K562 (cell line): ENCODE measurements around the gene TRPM4. TPM values are rescaled to one million over a fixed set of nuclear protein-coding genes. Genes with fewer than 3 reads are reported as not detected.

Experiments
- BDP1 ChIP-seq: IDR thresholded peaks from 3 replicates; pipeline ENCODE4 v1.6.1; 2011; ENCODE audit not compliant: insufficient read length, insufficient read depth
- CBFB ChIP-seq: sonication (generic); formaldehyde crosslinking; IDR thresholded peaks from 2 replicates; pipeline ENCODE4 v1.4.0; 2020; ENCODE audit warnings: mild to moderate bottlenecking, missing genetic modification reagents
- CBX1 ChIP-seq: sonication (generic); IDR thresholded peaks from 2 replicates; pipeline ENCODE4 v1.6.1; 2016; ENCODE audit warnings: antibody characterized with exemption, low read depth, mild to moderate bottlenecking
- CHD4 ChIP-seq: fragments of 200-600 bp; sonication (generic); IDR thresholded peaks from 3 replicates; pipeline ENCODE4 v1.6.1; 2012; ENCODE audit warnings: low read depth, mild to moderate bottlenecking, mixed read lengths, low read length, inconsistent platforms; ENCODE audit not compliant: insufficient read depth, insufficient replicate concordance, poor library complexity, severe bottlenecking
- GTF2E2 ChIP-seq: fragments of 200-800 bp; sonication (Bioruptor generic); IDR thresholded peaks from 2 replicates; pipeline ENCODE4 v1.6.1; 2016; ENCODE audit warnings: missing genetic modification characterization, missing compliant biosample characterization
- KDM1A ChIP-seq, 2 experiments: fragments of 450-650 bp; IDR thresholded peaks; 2 replicates each; pipeline ENCODE4 v1.6.1; 2016; ENCODE audit warnings: mild to moderate bottlenecking in 2 of 2
- MAFG ChIP-seq: fragments of 450-650 bp; conservative IDR thresholded peaks from 2 replicates; pipeline ENCODE4 v1.6.1; 2016; ENCODE audit warnings: missing genetic modification characterization, missing compliant biosample characterization
- MTA1 ChIP-seq: fragments of 450-650 bp; IDR thresholded peaks from 2 replicates; pipeline ENCODE4 v1.6.1; 2017; ENCODE audit warnings: borderline replicate concordance
- NR3C1 ChIP-seq: sonication (generic); formaldehyde crosslinking; IDR thresholded peaks from 2 replicates; pipeline ENCODE4 v1.8.1; 2022; ENCODE audit warnings: missing genetic modification reagents
- PML ChIP-seq: IDR thresholded peaks from 2 replicates; pipeline ENCODE4 v1.6.1; 2012; ENCODE audit warnings: low read length, inconsistent platforms
- POLR2G ChIP-seq: fragments of 200-400 bp; formaldehyde crosslinking; IDR thresholded peaks from 2 replicates; pipeline ENCODE4 v1.6.1; 2017; ENCODE audit warnings: low read depth, mild to moderate bottlenecking, antibody characterized with exemption, low read length, moderate library complexity
- RBFOX2 ChIP-seq: fragments of 200-400 bp; formaldehyde crosslinking; IDR thresholded peaks from 2 replicates; pipeline ENCODE4 v1.6.1; 2017; ENCODE audit warnings: low read depth, mild to moderate bottlenecking, low read length, moderate library complexity
- RNF2 ChIP-seq: sonication (generic); IDR thresholded peaks from 2 replicates; pipeline ENCODE4 v1.6.1; 2016
- SAFB2 ChIP-seq: fragments of 200-400 bp; formaldehyde crosslinking; IDR thresholded peaks from 2 replicates; pipeline ENCODE4 v1.6.1; 2018; ENCODE audit warnings: borderline replicate concordance, low read length, low read depth, moderate library complexity; ENCODE audit not compliant: severe bottlenecking
- SMAD4 ChIP-seq: fragments of 250-450 bp; sonication (Bioruptor Pico); conservative IDR thresholded peaks from 2 replicates; pipeline ENCODE4 v1.8.0; 2021; ENCODE audit warnings: inconsistent platforms, mild to moderate bottlenecking, moderate library complexity
- SRSF1 ChIP-seq: fragments of 200-400 bp; formaldehyde crosslinking; IDR thresholded peaks from 2 replicates; pipeline ENCODE4 v1.6.1; 2017; ENCODE audit warnings: mild to moderate bottlenecking, low read depth, low read length, moderate library complexity
- STAT5A ChIP-seq: IDR thresholded peaks from 2 replicates; pipeline ENCODE4 v1.6.1; 2012; ENCODE audit warnings: low read length, inconsistent platforms, borderline replicate concordance
- ZFP36 ChIP-seq: fragments of 150-350 bp; IDR thresholded peaks from 2 replicates; pipeline ENCODE4 v1.6.1; 2018; ENCODE audit warnings: low read length, low read depth; ENCODE audit not compliant: partially characterized antibody
- ZNF12 ChIP-seq: sonication (generic); formaldehyde crosslinking; IDR thresholded peaks from 2 replicates; pipeline ENCODE4 v1.4.0; 2020; ENCODE audit warnings: mild to moderate bottlenecking, missing genetic modification reagents
- ZNF77 ChIP-seq: fragments of 250-450 bp; sonication (Bioruptor Pico); IDR thresholded peaks from 2 replicates; pipeline ENCODE4 v1.5.0; 2020
- ZNF830 ChIP-seq: fragments of 250-450 bp; sonication (Bioruptor Pico); IDR thresholded peaks from 2 replicates; pipeline ENCODE4 v1.5.0; 2021; ENCODE audit warnings: mild to moderate bottlenecking
- polyA plus RNA-seq, 8 experiments: library from polyadenylated mRNA; depleted of rRNA in 4 of 8; stranded (reverse) in 5 of 8; unstranded in 3 of 8; fragments of >200 nt; fragmentation: Nextera tagmentation in 2 of 8; fragmentation: Illumina TruSeq in 1 of 8; extraction: Ambion mirVana in 2 of 8; extraction: Trizol in 1 of 8; gene quantifications; 2 replicates each; pipeline versions ENCODE4 v1.2.1 to v1.2.3, GENCODE V29; 2011 to 2014; ENCODE audit warnings: inconsistent platforms in 1 of 8, missing spikeins in 1 of 8
- total RNA-seq, 7 experiments: library from RNA; depleted of rRNA in 6 of 7; stranded (reverse); fragments of >200 nt in 6 of 7; fragmentation: Illumina TruSeq in 2 of 7; extraction: Trizol in 2 of 7; gene quantifications; 2 replicates each; pipeline versions ENCODE4 v1.2.1 to v1.2.3, GENCODE V29; 2011 to 2021; ENCODE audit warnings: low replicate concordance in 1 of 7
- TF ChIP-seq, protein P1 (sequence below), 2 experiments: fragments of 450-650 bp; IDR thresholded peaks; 2 replicates each; pipeline ENCODE4 v1.6.1; 2016
- TF ChIP-seq, protein P2 (sequence below): IDR thresholded peaks from 2 replicates; pipeline ENCODE4 v1.6.1; 2011; ENCODE audit not compliant: insufficient read length; ENCODE audit errors: extremely low read depth
- TF ChIP-seq, protein P3 (sequence below), 2 experiments: fragments of 150-350 bp in 1 of 2; IDR thresholded peaks; 2 replicates each; pipeline ENCODE4 v1.6.1; 2012 to 2016; ENCODE audit warnings: low read depth in 2 of 2, low read length in 2 of 2, mild to moderate bottlenecking in 1 of 2, moderate library complexity in 1 of 2

TRPM4 gene
- total and polyA plus RNA-seq, 9 of the 15 experiments (the other 6 are each of a cell fraction or from before 2014, with no cell fraction given), result 6.5 to 45.4 (median 15.2) TPM

DNA sequence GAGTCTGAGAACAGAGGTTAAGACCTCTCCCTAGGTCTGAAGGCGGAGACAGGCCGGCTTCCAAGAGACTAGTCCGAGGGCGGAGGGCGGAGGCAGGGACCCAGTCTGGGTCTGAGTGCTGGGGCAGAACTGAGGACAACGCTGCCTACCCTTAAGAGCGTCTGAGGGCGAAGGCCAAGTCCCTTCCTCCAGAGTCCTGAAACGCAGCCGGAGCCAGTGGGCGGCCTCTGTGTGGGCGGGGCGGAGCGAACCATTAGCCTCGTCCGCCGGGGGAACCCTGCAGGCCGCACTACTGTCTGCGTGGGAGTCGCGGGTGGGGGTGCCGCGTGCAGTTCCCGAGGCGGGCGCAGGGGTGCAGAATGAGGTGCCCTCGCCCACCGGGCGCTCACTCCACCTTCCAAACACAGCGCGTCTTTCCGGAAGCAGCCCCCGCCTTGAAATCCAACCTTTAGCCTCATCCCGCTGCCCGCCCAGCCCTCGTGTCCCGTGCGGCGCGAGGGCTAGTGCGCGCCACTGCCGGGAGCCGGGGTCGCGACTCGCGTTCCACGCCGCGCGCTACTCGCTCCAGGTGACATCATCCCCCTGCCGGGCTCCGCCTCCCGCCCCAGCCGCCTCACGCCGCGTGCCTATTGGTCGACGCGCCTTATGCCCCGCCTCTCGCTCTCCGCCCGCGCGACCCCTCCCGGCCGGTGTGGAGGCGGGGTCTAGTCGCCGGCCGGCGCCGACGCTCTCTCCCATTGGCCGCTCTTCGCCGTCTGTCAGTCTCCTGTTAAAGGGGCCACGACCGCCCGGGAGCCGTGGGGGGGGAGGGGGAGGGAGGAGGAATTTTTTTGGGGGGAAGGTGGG, 38.8 kb upstream of the TRPM4 start, which contains the start of gene C19orf73 (continued):
- no peak for TF ChIP-seq CHD4
- no peak for TF ChIP-seq ZNF12
- peak; percentile 84; the same call in 1 of the 2 replicates for TF ChIP-seq RNF2
- no peak; the same call in none of the 2 replicates for TF ChIP-seq CBX1
- peak; percentile 83 for TF ChIP-seq ZFP36
- peak; percentile 46; the same call in 1 of the 2 replicates for TF ChIP-seq GTF2E2
- TF ChIP-seq, protein P1, sequence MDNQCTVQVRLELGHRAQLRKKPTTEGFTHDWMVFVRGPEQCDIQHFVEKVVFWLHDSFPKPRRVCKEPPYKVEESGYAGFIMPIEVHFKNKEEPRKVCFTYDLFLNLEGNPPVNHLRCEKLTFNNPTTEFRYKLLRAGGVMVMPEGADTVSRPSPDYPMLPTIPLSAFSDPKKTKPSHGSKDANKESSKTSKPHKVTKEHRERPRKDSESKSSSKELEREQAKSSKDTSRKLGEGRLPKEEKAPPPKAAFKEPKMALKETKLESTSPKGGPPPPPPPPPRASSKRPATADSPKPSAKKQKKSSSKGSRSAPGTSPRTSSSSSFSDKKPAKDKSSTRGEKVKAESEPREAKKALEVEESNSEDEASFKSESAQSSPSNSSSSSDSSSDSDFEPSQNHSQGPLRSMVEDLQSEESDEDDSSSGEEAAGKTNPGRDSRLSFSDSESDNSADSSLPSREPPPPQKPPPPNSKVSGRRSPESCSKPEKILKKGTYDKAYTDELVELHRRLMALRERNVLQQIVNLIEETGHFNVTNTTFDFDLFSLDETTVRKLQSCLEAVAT (IDR thresholded peaks at IDR 0.05), result no peak
- no peak for TF ChIP-seq SRSF1
- peak; percentile 93 for TF ChIP-seq SMAD4 (CRISPR knock-in tag)
- TF ChIP-seq RBFOX2, result peak; percentile 88
- TF ChIP-seq NR3C1, result no peak
- TF ChIP-seq MAFG, result no peak
- TF ChIP-seq ZNF77 (CRISPR knock-in tag), result no peak
- TF ChIP-seq STAT5A, result no peak
- no peak for TF ChIP-seq ZNF830
- peak; percentile 63; the same call in 1 of the 2 replicates for TF ChIP-seq CBFB
- TF ChIP-seq PML, result 0 out of 2 replicates have a peak, but pooled peaks have one; percentile 29
- peak; percentile 80 for TF ChIP-seq MTA1
- no peak for TF ChIP-seq SAFB2
- TF ChIP-seq, protein P2, sequence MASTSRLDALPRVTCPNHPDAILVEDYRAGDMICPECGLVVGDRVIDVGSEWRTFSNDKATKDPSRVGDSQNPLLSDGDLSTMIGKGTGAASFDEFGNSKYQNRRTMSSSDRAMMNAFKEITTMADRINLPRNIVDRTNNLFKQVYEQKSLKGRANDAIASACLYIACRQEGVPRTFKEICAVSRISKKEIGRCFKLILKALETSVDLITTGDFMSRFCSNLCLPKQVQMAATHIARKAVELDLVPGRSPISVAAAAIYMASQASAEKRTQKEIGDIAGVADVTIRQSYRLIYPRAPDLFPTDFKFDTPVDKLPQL, result no peak
- peak; percentile 92 for TF ChIP-seq POLR2G
- TF ChIP-seq BDP1, result no peak
- TF ChIP-seq, protein P3, sequence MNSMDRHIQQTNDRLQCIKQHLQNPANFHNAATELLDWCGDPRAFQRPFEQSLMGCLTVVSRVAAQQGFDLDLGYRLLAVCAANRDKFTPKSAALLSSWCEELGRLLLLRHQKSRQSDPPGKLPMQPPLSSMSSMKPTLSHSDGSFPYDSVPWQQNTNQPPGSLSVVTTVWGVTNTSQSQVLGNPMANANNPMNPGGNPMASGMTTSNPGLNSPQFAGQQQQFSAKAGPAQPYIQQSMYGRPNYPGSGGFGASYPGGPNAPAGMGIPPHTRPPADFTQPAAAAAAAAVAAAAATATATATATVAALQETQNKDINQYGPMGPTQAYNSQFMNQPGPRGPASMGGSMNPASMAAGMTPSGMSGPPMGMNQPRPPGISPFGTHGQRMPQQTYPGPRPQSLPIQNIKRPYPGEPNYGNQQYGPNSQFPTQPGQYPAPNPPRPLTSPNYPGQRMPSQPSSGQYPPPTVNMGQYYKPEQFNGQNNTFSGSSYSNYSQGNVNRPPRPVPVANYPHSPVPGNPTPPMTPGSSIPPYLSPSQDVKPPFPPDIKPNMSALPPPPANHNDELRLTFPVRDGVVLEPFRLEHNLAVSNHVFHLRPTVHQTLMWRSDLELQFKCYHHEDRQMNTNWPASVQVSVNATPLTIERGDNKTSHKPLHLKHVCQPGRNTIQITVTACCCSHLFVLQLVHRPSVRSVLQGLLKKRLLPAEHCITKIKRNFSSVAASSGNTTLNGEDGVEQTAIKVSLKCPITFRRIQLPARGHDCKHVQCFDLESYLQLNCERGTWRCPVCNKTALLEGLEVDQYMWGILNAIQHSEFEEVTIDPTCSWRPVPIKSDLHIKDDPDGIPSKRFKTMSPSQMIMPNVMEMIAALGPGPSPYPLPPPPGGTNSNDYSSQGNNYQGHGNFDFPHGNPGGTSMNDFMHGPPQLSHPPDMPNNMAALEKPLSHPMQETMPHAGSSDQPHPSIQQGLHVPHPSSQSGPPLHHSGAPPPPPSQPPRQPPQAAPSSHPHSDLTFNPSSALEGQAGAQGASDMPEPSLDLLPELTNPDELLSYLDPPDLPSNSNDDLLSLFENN (IDR thresholded peaks at IDR 0.05; ENCODE audit: low read depth in 2 of 2, low read length in 2 of 2), result no peak
- no peak for TF ChIP-seq KDM1A (IDR thresholded peaks at IDR 0.05)
